ENCODE data around the gene TBC1D22A.
"Not testable (repeated sequence)": the region's sequence is repeated elsewhere in the genome, so short reads cannot be mapped to it uniquely, and the experiment has no call there.

Gene TBC1D22A

DNA sequence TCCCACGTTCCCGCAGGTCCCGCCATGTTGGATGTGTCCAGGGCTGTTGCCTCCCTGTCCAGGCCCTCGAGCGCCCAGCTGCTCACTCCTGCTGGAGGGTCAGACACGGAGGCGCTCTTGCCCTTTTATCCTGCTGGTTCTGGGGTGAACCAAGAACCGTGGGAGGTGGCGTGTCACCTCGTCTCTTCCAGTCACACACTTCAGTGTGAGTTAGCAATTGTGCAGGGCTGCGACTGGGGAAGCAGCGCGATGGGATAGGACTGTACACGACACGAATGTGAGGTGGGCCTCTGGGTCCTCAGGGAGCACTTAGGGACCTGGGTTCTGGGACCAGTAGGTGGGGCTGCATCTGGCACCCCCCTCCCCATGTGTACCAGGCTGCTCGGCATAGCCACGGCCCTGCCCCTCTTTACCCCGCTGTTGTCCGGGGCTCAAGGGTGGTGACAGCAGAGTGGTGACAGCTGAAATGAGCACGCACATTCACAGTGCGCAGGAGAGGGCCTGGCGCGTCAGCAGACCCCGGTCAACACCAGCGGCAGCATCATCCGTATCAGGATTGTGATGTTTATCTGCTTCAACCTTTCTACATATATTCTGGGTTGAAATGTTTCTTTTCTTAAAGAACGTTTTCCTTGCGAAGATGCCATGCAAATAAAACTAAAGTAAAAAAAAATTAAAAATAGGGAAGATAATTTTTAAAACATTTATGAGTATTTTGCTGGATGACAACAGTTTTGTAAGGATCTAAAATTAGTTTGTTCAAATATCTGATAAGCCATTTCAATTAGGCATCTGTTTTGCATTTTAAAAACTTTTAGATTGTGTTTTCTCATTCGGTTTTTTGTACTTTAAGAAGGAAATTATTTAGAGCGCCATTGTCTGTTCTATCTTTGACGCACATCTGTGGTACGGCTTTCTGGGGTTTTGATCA lies 210.7 kb downstream of the TBC1D22A start:
- DNase-seq (ENCODE audit: low read depth) = no peak

GRCh38 chr22:46974077-46974476 lies 211.6 kb downstream of the TBC1D22A start:
- no peak for DNase-seq (ENCODE audit: low read depth)

DNA sequence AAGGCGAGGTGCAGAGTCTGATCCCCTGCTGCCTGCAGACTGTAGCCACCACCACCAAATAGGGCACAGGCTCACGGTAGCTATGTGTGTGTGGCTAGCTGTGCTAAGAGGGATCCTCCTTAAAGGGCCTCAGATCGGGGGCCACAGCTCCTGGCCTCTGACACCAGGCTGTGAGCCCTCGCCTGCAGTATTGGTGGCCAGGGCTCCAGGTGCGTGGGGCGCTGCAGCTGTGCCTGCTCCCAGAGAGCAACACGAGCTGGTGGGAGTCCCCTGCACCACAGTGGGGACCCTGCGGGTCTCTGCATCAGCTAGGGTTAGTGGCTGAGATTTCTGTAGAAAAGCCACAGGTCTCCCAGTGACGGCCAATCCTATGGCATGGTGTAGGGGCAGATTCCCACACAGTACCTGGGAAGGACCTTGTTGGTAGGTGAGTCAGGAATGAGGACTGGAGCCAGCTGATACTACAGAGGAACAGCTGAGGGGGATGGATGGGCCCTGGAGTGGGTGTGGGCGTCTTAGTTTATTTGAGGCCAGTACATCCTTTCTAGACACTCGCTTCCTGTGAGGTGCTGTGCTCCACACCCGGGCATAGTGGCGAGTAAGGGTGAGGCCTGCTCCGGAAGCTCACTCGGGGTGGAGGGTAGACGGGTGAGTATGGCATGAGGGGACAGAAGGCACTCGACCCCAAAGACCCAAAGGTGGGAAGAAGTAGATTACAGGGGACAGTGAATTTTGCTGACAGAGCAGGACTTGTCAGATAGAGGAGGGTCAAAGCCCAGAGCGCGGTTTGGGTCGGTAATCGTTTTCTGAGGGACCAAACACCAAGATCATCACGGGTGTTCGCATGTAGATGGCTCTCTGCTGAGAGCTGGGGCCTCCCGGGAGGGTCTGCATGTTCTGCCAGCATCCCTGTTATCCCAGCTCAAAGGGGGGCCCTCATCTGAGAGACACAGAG lies 212.5 kb downstream of the TBC1D22A start:
- DNase-seq (ENCODE audit: low read depth) = no peak

- no peak for DNase-seq (ENCODE audit: low read depth)
Observed at GRCh38 chr22:46976143-46976542, 213.7 kb downstream of the TBC1D22A start.

DNA sequence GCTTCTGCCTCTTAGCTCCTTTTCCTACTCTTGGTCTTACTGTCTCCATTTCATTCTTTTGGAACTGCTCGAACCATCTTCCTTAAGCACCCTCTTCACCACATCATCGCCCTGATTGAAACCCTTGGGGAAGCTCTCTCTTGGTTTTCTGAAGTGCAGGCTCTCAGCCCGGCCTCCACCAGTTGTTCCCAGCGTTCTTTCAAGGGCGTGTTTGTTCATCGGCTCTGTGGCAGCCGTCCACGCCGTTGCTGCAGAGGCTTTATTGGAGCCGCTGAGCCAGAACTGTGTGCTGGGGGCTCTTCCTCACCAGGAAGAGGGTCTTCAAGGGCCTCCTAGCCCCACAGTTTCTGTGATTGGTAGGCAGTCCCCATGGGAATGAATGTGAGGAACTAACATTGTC lies 214.1 kb downstream of the TBC1D22A start:
- no peak for DNase-seq (ENCODE audit: low read depth)

DNA sequence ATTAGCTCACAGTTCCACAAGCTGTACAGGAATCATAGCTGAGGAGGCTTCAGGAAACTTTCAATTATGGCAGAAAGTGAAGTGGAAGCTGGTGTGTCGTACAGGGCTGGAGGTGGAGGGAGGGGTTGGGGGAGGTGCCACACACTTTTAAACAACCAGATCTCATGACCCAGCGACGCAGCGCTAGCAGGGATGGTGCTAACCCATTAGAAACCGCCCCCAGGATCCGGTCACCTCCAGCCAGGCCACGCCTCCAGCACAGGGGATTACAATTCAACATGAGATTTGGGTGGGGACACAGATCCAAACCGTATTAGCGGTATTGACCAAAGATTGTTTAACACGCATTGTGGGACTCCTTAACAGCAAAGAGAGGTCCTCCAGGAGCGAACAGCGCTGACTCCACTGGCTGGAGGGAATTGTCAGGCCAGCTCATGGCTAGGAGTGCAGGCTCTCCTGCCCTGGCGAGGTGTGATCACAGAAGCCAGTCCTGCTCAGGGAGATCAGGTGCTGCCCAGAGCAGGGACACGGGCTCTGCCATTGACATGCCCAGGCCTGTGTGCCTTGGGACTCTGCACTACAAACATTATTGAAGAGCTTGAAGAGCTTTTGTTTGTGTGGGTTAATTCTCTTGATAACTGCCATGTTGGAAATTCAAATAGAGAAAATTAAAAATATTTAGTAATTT lies 215.3 kb downstream of the TBC1D22A start:
- DNase-seq (ENCODE audit: low read depth) = no peak

GRCh38 chr22:46978668-46979067 lies 216.2 kb downstream of the TBC1D22A start:
- DNase-seq (ENCODE audit: low read depth) = not testable (repeated sequence)

DNA sequence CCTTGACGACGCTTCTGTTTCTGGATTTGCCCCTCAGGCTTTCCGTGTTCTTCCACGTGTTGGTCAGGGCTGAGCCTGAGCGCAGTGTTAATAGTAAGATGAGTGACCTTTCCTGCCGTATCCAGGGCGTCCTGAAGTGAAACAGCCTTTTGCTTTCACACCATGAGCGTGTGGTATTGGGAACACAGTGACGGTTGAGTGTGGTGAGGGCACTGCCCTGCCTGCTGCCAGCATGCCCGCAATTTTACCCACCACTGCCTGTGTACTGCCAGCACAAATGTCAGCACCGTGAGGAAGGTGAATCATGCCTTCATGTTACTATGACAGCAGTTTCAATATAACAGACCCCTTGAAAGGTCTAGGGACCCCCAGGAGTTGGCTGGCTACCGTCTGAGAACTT lies 217.1 kb downstream of the TBC1D22A start:
- DNase-seq (ENCODE audit: low read depth) = no peak

DNA sequence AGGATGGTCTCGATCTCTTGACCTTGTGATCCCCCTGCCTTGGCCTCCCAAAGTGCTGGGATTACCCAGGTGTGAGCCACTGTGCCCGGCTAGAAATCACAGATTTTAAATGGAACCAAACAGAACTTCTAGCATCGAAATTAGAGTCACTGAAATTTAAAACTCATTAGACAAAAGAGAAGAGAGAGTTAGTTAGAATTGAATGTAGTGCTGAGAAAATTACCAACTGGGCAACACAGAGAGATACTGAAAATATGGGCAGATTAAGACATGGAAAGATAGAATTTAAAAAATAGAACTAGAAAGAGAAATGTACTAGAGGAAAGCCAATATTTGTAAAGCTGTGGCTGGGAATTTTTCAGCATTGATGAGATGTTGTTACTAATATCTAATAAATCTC lies 217.9 kb downstream of the TBC1D22A start:
- DNase-seq (ENCODE audit: low read depth) = no peak

DNA sequence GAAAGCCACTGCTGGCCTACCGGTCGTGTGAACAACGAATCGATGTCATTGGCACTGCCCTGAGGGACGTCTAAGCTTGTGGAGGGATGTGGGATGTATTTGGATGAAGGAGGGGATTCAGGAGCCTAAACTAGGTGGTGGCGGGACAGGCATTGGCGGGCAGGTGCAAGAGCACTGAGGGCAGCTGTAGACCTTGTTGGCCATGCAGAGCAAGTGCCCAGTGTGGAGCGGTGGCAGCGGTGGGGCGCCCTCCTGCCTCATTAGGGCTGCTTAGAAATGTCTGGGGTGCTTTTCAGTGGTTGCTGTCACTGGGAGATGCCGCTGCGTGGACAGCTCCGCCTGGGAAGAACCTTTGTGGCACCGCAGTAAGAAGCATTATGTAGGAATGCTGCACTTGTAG lies 220.2 kb downstream of the TBC1D22A start:
- no peak for DNase-seq (ENCODE audit: low read depth)

- DNase-seq (ENCODE audit: low read depth) = no peak
Observed at GRCh38 chr22:46983046-46983445, 220.6 kb downstream of the TBC1D22A start.

GRCh38 chr22:46984751-46985506 lies 222.5 kb downstream of the TBC1D22A start:
- DNase-seq (ENCODE audit: low read depth) = no peak

DNA sequence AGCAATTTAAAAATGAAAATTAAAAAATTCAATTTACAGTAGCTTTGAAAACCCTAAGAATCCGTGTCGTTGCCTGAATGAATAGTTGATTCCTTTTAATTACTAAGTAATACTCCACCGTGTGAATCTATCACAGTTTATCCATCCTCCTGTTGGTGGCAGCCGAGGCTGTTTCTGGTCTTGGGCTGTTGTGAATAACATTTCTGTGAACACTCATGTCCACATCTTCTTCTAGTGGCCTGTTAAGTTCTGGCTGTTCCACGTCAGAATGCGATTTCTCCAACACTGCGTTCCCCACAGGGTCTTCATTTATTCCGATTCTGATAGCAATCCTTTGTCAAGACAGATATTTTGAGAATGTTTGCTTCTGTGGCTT lies 223.0 kb downstream of the TBC1D22A start:
- no peak for DNase-seq (ENCODE audit: low read depth)

- no peak for DNase-seq (ENCODE audit: low read depth)
Observed at GRCh38 chr22:46986788-46987187, 224.3 kb downstream of the TBC1D22A start.

GRCh38 chr22:46990937-46991550 lies 228.6 kb downstream of the TBC1D22A start:
- DNase-seq (ENCODE audit: low read depth) = no peak

DNA sequence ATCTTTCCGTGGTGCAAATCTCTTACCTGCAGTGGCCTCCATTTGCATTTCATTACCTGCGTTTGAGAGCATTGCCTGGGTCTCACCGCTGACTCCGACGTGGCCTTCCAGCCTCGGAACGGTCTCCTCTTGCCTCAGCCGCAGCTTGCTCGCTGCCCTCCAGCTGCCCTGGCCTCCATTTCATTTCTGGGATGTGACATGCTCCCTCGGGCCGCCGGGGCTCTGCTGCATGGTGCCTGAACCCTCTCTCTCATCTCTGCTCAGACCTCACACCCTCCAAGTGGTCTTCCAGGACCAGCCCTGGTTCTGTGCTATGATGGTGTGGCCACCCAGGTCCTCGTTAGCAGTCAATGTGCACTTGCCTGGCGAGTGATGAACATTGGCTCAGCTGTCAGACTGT lies 229.2 kb downstream of the TBC1D22A start:
- DNase-seq (ENCODE audit: low read depth) = no peak

DNA sequence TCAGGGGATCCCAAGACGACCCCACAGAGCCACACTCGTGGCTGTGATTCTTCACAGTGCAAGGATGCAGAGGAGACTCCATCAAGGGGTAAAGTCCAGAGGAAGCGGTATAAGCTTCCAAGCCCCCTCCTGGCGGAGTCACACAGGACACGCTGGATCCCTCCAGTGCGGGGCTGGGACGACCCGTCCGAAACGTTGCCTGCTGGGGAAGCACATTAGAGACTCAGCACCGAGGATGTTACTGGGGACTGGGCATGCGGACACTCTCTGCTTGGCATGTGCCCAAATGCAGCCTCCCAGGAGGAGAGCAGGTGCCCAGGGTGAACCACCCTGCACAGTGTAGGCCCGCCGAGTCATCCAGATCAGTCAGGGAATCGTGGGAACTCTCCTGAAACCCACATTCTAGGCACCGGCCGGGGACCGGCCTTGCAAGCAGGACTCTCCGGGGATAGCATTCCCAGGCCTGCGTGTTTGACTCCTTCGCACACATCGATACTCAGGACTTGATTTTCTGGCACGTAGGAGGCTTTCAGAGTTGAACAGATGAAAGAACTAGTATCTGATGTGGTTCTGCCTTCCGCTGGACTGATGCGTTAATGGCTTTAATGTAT lies 229.8 kb downstream of the TBC1D22A start:
- DNase-seq (ENCODE audit: low read depth) = no peak

- DNase-seq (ENCODE audit: low read depth) = no peak
Observed at GRCh38 chr22:46993633-46994032, 231.2 kb downstream of the TBC1D22A start.

DNA sequence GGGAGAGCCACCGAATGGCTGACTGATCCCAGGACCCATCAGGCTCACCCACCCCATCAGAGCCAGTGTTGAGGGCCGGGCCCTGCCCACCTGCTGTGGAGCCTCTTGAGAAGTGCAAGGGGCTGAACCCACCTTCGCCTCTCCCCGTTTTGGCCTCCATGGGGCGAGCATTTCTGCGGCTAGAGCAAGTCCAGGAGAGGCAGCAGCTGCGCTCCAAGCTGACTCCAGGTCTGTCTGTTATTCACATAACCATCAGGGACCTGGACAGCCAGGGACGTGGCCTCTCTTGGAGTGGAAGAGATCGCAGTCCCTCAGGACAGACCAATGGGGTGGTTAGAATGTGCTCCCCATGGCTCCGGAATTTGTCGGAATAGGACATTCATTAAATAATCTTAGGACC lies 231.8 kb downstream of the TBC1D22A start:
- DNase-seq (ENCODE audit: low read depth) = no peak

GRCh38 chr22:46994983-46995382 lies 232.5 kb downstream of the TBC1D22A start:
- DNase-seq (ENCODE audit: low read depth) = no peak
